HepG2 (cell line): ENCODE data around the gene ACSL6.

Experiments
- ATF1 ChIP-seq: IDR thresholded peaks from 2 replicates; pipeline ENCODE4 v1.6.1; 2016; ENCODE audit warnings: mild to moderate bottlenecking, control low read depth
- CREB1 ChIP-seq, 2 experiments: fragments of 450-650 bp in 1 of 2; IDR thresholded peaks; 2 replicates each; pipeline ENCODE4 v1.6.1; 2016 to 2017; ENCODE audit warnings: control low read depth in 1 of 2, mild to moderate bottlenecking in 1 of 2, missing compliant biosample characterization in 1 of 2, missing genetic modification characterization in 1 of 2
- CTCF ChIP-seq: sonication (generic); formaldehyde crosslinking; IDR thresholded peaks from 2 replicates; pipeline ENCODE4 v1.5.0; 2020; ENCODE audit warnings: mild to moderate bottlenecking, missing genetic modification reagents, moderate library complexity
- HDAC2 ChIP-seq: sonication (generic); formaldehyde crosslinking; IDR thresholded peaks from 2 replicates; pipeline ENCODE4 v1.4.0; 2020; ENCODE audit warnings: missing genetic modification reagents
- JUNB ChIP-seq: sonication (generic); formaldehyde crosslinking; IDR thresholded peaks from 2 replicates; pipeline ENCODE4 v1.8.0; 2022; ENCODE audit warnings: missing genetic modification reagents, mild to moderate bottlenecking, borderline replicate concordance
- PCBP2 ChIP-seq: fragments of 200-400 bp; formaldehyde crosslinking; optimal IDR thresholded peaks from 2 replicates; pipeline ENCODE3; 2018; ENCODE audit warnings: low read length, low read depth; ENCODE audit not compliant: poor library complexity, severe bottlenecking
- SMARCE1 ChIP-seq: fragments of 450-650 bp; IDR thresholded peaks from 2 replicates; pipeline ENCODE4 v1.6.1; 2017; ENCODE audit warnings: borderline replicate concordance
- SP1 ChIP-seq, 2 experiments: fragments of 450-650 bp in 1 of 2; sonication (generic) in 1 of 2; formaldehyde crosslinking in 1 of 2; IDR thresholded peaks; 2 replicates each; pipeline versions ENCODE4 v1.4.0 to v1.6.1; 2016 to 2020; ENCODE audit warnings: missing genetic modification reagents in 1 of 2
- TEF ChIP-seq: sonication (generic); formaldehyde crosslinking; IDR thresholded peaks from 2 replicates; pipeline ENCODE4 v1.5.0; 2020; ENCODE audit warnings: missing genetic modification reagents
- ZNF609 ChIP-seq: sonication (generic); formaldehyde crosslinking; IDR thresholded peaks from 2 replicates; pipeline ENCODE4 v1.4.0; 2020; ENCODE audit warnings: mild to moderate bottlenecking, missing genetic modification reagents, borderline replicate concordance
- ZNF75D ChIP-seq: sonication (generic); formaldehyde crosslinking; IDR thresholded peaks from 2 replicates; pipeline ENCODE4 v1.8.1; 2023; ENCODE audit warnings: missing genetic modification reagents, mild to moderate bottlenecking, borderline replicate concordance
- ZNF792 ChIP-seq: IDR thresholded peaks from 2 replicates; pipeline ENCODE4 v1.6.1; 2016

- no peak for TF ChIP-seq PCBP2
- no peak for TF ChIP-seq ZNF609 (CRISPR knock-in tag)
- TF ChIP-seq SMARCE1 = no peak
- no peak for TF ChIP-seq ATF1 (CRISPR knock-in tag)
- TF ChIP-seq SP1 (IDR thresholded peaks at IDR 0.05) = no peak
- TF ChIP-seq SP1 (CRISPR knock-in tag; IDR thresholded peaks at IDR 0.05) = no peak
- no peak for TF ChIP-seq JUNB (CRISPR knock-in tag)
- TF ChIP-seq CREB1 (IDR thresholded peaks at IDR 0.05) = no peak
- no peak for TF ChIP-seq CREB1 (CRISPR knock-in tag; IDR thresholded peaks at IDR 0.05)
- no peak for TF ChIP-seq HDAC2 (CRISPR knock-in tag)
- TF ChIP-seq ZNF792 (CRISPR knock-in tag) = no peak
- no peak for TF ChIP-seq TEF
- TF ChIP-seq ZNF75D (CRISPR knock-in tag) = no peak
- TF ChIP-seq CTCF (CRISPR knock-in tag) = no peak
These were observed 353 bp downstream of the ACSL6 start for GRCh38 chr5:132010989-132011621.
